ENCODE data around the gene MUC6. TPM values are rescaled to one million over a fixed set of nuclear protein-coding genes. Genes with fewer than 3 reads are reported as not detected.

The MUC6 gene
- total RNA-seq, 1 donor from 2014 or later = not detected

- Mint-ChIP-seq H3K27me3 (ENCODE audit: low read depth) (no peaks in the 10 kb centered on the region), H3K27ac (ENCODE audit: unreplicated experiment) (no peak overlapping the region), H3K4me1 (no peaks in the 10 kb centered on the region), H3K4me3 (no peak overlapping the region), H3K9me3 (no peaks in the 10 kb centered on the region), H3K36me3 (ENCODE audit: low read depth) (peaks cover 3% of the 10 kb centered on the region)
- TF ChIP-seq CTCF (conservative IDR thresholded peaks at IDR 0.05) = no peak
- no peak for DNase-seq (ENCODE audit: low read depth, low spot score)
Observed at GRCh38 chr11:1027483-1028290, 8.8 kb downstream of the MUC6 start.

- H3K4me3 Mint-ChIP-seq = no peak overlapping the region
- H3K27ac Mint-ChIP-seq (ENCODE audit: unreplicated experiment) = no peak overlapping the region
- no peaks in the 10 kb centered on the region for H3K4me1 Mint-ChIP-seq
- no peak for TF ChIP-seq CTCF (conservative IDR thresholded peaks at IDR 0.05)
- no peaks in the 10 kb centered on the region for H3K27me3 Mint-ChIP-seq (ENCODE audit: low read depth)
- H3K36me3 Mint-ChIP-seq (ENCODE audit: low read depth) = peaks cover 3% of the 10 kb centered on the region
- no peaks in the 10 kb centered on the region for H3K9me3 Mint-ChIP-seq
- DNase-seq (ENCODE audit: low read depth, low spot score) = no peak
Observed at GRCh38 chr11:1026641-1027482, 9.7 kb downstream of the MUC6 start.

- no peaks in the 10 kb centered on the region for H3K27me3 Mint-ChIP-seq (ENCODE audit: low read depth)
- peaks cover 3% of the 10 kb centered on the region for H3K36me3 Mint-ChIP-seq (ENCODE audit: low read depth)
- TF ChIP-seq CTCF (conservative IDR thresholded peaks at IDR 0.05) = no peak
- no peaks in the 10 kb centered on the region for H3K9me3 Mint-ChIP-seq
- no peak overlapping the region for H3K27ac Mint-ChIP-seq (ENCODE audit: unreplicated experiment)
- no peak overlapping the region for H3K4me3 Mint-ChIP-seq
- DNase-seq (ENCODE audit: low read depth, low spot score) = no peak
- H3K4me1 Mint-ChIP-seq = no peaks in the 10 kb centered on the region
Observed at GRCh38 chr11:1026163-1026450, 10.4 kb downstream of the MUC6 start.

GRCh38 chr11:1025410-1026162, 10.9 kb downstream of the MUC6 start:
- DNase-seq (ENCODE audit: low read depth, low spot score) = no peak
- no peak overlapping the region for H3K27ac Mint-ChIP-seq (ENCODE audit: unreplicated experiment)
- no peak overlapping the region for H3K4me3 Mint-ChIP-seq

More at GRCh38 chr11:1025410-1026162, 10.9 kb downstream of the MUC6 start:
- no peaks in the 10 kb centered on the region for H3K4me1 Mint-ChIP-seq
- no peaks in the 10 kb centered on the region for H3K9me3 Mint-ChIP-seq
- H3K27me3 Mint-ChIP-seq (ENCODE audit: low read depth) = no peaks in the 10 kb centered on the region
- peaks cover 3% of the 10 kb centered on the region for H3K36me3 Mint-ChIP-seq (ENCODE audit: low read depth)
- TF ChIP-seq CTCF (conservative IDR thresholded peaks at IDR 0.05) = no peak

Measured in neural crest cell (in vitro differentiated cells).